Neutrophil (primary cell): Measurements from ENCODE around the gene MED10.

Experiments used
- H3K27ac ChIP-seq: fragments of 200-600 bp; sonication (generic); 2 replicates; pipeline ENCODE4 v1.5.1; 2016; ENCODE audit warnings: mild to moderate bottlenecking, moderate library complexity
- H3K27me3 ChIP-seq: fragments of 200-600 bp; sonication (generic); 2 replicates; pipeline ENCODE4 v1.6.0; 2016; ENCODE audit warnings: mild to moderate bottlenecking
- H3K36me3 ChIP-seq: fragments of 200-600 bp; sonication (generic); 2 replicates; pipeline ENCODE4 v1.5.1; 2017
- H3K4me1 ChIP-seq, 2 experiments: fragments of 200-600 bp in 1 of 2; sonication (generic) in 1 of 2; 1 replicate in 1 of 2; 2 replicates in 1 of 2; pipeline versions ENCODE4 v1.5.1 to v1.6.1; 2013 to 2016; ENCODE audit warnings: low read depth in 1 of 2, low read length in 1 of 2, mild to moderate bottlenecking in 1 of 2, moderate library complexity in 1 of 2; ENCODE audit not compliant: control insufficient read depth in 1 of 2, insufficient read depth in 1 of 2
- H3K4me3 ChIP-seq, 2 experiments: fragments of 200-600 bp in 1 of 2; sonication (generic) in 1 of 2; 1 replicate in 1 of 2; 2 replicates in 1 of 2; pipeline ENCODE4 v1.5.1; 2013 to 2016; ENCODE audit warnings: low read depth in 1 of 2, low read length in 1 of 2, mild to moderate bottlenecking in 1 of 2, moderate library complexity in 1 of 2
- H3K9me3 ChIP-seq: fragments of 200-600 bp; sonication (generic); 2 replicates; pipeline ENCODE4 v1.5.1; 2016
- TF ChIP-seq, protein P1 (sequence below): fragments of 200-600 bp; sonication (generic); IDR thresholded peaks from 2 replicates; pipeline ENCODE4 v1.5.1; 2016; ENCODE audit warnings: antibody characterized with exemption

MED10 gene

DNA sequence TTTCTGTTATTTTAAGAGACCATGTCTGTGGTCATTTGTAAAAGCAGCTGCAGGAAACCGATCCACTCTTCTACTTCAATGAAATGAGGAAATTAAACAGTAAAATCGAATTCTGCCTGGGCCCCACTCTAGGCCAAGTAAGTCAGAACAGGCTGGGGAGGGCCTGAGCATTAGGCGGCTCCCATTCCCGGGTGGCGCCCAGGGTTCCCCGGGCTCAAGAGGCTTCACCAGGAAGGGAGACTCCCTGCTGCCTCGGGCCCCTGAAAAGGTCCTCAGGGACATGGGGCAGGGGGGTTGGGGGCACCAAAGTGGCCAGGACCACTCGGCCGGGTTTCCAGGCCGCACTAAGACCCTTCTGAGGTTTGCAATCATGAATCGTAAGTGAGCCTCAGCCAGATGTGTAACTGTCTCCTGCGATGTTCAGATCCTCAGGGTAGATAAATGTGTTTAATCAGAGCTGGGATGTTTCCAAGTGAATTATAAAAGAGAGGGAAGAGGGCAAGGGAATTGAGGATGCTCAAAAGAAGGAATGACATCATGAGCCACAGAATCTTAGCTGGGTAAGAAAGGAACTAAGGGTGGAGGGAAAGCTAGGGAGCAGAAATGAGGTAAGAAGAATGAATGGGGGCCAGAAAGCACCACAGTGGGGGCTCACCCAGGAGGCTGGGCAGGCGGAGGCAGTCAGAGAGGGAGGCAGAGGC, 24.6 kb downstream of the MED10 start:
- no peaks in the 10 kb centered on the region for H3K27me3 ChIP-seq
- TF ChIP-seq, protein P1, sequence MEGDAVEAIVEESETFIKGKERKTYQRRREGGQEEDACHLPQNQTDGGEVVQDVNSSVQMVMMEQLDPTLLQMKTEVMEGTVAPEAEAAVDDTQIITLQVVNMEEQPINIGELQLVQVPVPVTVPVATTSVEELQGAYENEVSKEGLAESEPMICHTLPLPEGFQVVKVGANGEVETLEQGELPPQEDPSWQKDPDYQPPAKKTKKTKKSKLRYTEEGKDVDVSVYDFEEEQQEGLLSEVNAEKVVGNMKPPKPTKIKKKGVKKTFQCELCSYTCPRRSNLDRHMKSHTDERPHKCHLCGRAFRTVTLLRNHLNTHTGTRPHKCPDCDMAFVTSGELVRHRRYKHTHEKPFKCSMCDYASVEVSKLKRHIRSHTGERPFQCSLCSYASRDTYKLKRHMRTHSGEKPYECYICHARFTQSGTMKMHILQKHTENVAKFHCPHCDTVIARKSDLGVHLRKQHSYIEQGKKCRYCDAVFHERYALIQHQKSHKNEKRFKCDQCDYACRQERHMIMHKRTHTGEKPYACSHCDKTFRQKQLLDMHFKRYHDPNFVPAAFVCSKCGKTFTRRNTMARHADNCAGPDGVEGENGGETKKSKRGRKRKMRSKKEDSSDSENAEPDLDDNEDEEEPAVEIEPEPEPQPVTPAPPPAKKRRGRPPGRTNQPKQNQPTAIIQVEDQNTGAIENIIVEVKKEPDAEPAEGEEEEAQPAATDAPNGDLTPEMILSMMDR, result no peak
- no peaks in the 10 kb centered on the region for H3K36me3 ChIP-seq
- H3K27ac ChIP-seq, result no peak overlapping the region
- no peaks in the 10 kb centered on the region for H3K9me3 ChIP-seq
- no peak overlapping the region for H3K4me3 ChIP-seq
- no peaks in the 10 kb centered on the region for H3K4me1 ChIP-seq

DNA sequence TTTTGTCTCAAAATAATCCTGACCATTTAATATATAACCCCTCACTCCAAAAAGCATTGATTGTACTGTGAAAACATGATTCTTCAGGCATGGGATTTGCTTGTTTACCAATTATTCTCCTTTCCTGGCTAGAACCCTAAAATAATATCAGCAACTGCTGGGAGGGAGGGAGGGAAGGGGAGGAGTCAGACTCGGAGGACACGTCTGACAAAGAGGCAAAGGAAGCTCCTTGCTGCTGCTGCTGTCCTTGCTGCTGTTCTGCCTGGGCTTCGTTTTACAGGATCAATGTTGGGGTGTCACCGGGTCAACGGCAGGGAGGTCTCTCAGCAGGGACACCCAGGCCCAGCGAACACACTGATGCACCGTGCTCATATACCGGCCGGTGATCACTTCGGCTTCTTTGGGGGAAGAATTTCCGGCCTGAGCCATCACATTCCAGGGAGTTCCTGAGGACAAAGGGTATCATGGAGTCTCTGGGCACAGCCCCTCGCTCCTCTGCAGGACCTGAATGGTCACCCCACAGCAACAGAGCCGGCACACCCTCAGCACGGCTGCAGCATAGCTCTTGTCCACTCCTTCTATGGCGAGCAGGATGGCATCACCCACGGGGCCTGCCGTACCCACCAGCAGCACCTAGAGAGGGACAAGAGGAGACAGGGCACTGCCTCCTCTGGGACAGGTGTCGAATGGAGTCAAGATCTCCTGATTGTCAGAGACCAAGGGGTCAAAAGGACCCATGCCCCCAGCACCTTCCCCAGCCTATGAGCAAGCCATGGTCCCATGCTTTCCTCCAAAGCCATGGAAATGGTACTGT, 27.9 kb downstream of the MED10 start:
- no peaks in the 10 kb centered on the region for H3K4me1 ChIP-seq
- H3K4me3 ChIP-seq, result no peak overlapping the region
- H3K9me3 ChIP-seq, result no peaks in the 10 kb centered on the region
- TF ChIP-seq, protein P1, result no peak
- no peaks in the 10 kb centered on the region for H3K36me3 ChIP-seq
- H3K27me3 ChIP-seq, result no peaks in the 10 kb centered on the region
- H3K27ac ChIP-seq, result no peak overlapping the region

GRCh38 chr5:6349387-6349786, 29.0 kb downstream of the MED10 start:
- H3K9me3 ChIP-seq, result no peaks in the 10 kb centered on the region
- no peak overlapping the region for H3K27ac ChIP-seq
- no peaks in the 10 kb centered on the region for H3K4me1 ChIP-seq
- TF ChIP-seq, protein P1, result no peak
- no peaks in the 10 kb centered on the region for H3K27me3 ChIP-seq
- no peaks in the 10 kb centered on the region for H3K36me3 ChIP-seq
- H3K4me3 ChIP-seq, result no peak overlapping the region

GRCh38 chr5:6348476-6349000, 29.8 kb downstream of the MED10 start:
- TF ChIP-seq, protein P1, result no peak
- Histone ChIP-seq H3K4me1 (no peaks in the 10 kb centered on the region), H3K36me3 (no peaks in the 10 kb centered on the region), H3K9me3 (no peaks in the 10 kb centered on the region), H3K4me3 (no peak overlapping the region), H3K27me3 (no peaks in the 10 kb centered on the region), H3K27ac (no peak overlapping the region)

- H3K4me3 ChIP-seq, result no peak overlapping the region
- no peaks in the 10 kb centered on the region for H3K4me1 ChIP-seq
- no peaks in the 10 kb centered on the region for H3K36me3 ChIP-seq
- TF ChIP-seq, protein P1, result no peak
- no peaks in the 10 kb centered on the region for H3K27me3 ChIP-seq
- H3K27ac ChIP-seq, result no peak overlapping the region
- no peaks in the 10 kb centered on the region for H3K9me3 ChIP-seq
Measured at GRCh38 chr5:6347673-6348072, 30.7 kb downstream of the MED10 start.
